Stimulated activated naive B cell treated with anti-CD40 and anti-IgM and Interleukin-4, amounts not matched to agents 10 μg/mL and 1 μg/mL and 100 μg/mL, for 72 hours (primary cell): ENCODE measurements around the gene RSRC1.

ENCODE experiments used
- ATAC-seq, 2 donors: fragments of 150-1000 bp; cut with Tn5 transposase; replicated peaks; 2 replicates each; pipeline ENCODE4 v1.10.0; 2021; ENCODE audit warnings: moderate library complexity in 1 of 2
- DNase-seq: peaks from one replicate; pipeline ENCODE4 v3.0.0; 2021
- H3K27ac Mint-ChIP-seq: one replicate; pipeline ENCODE4 v1.8.0; 2022; ENCODE audit warnings: mild to moderate bottlenecking, mixed read lengths
- H3K27me3 Mint-ChIP-seq, 2 donors: one replicate each; pipeline ENCODE4 v1.8.0; 2022; ENCODE audit warnings: mixed read lengths in 2 of 2
- H3K36me3 Mint-ChIP-seq, 2 donors: one replicate each; pipeline ENCODE4 v1.8.0; 2022; ENCODE audit warnings: mixed read lengths in 2 of 2, mild to moderate bottlenecking in 1 of 2
- H3K4me1 Mint-ChIP-seq, 2 donors: one replicate each; pipeline ENCODE4 v1.8.0; 2022; ENCODE audit warnings: mixed read lengths in 2 of 2, mild to moderate bottlenecking in 1 of 2
- H3K4me3 Mint-ChIP-seq, 2 donors: one replicate each; pipeline ENCODE4 v1.8.0; 2022; ENCODE audit warnings: mild to moderate bottlenecking in 2 of 2, mixed read lengths in 2 of 2, moderate library complexity in 1 of 2
- H3K9me3 Mint-ChIP-seq, 2 donors: one replicate each; pipeline ENCODE4 v1.8.0; 2022; ENCODE audit warnings: mixed read lengths in 2 of 2, mild to moderate bottlenecking in 1 of 2

RSRC1 gene

GRCh38 chr3:158571969-158572765, 462.3 kb downstream of the RSRC1 start:
- H3K27ac Mint-ChIP-seq: no peak overlapping the region
- H3K9me3 Mint-ChIP-seq: peaks cover 3 to 4% of the 10 kb centered on the region in 2 donors
- peaks cover 35 to 50% of the 10 kb centered on the region in 2 donors for H3K27me3 Mint-ChIP-seq
- no peak for ATAC-seq
- H3K4me1 Mint-ChIP-seq: peaks cover 7 to 8% of the 10 kb centered on the region in 2 donors
- H3K4me3 Mint-ChIP-seq: no peak overlapping the region
- DNase-seq: no peak
- H3K36me3 Mint-ChIP-seq: peaks cover 7 to 8% of the 10 kb centered on the region in 2 donors

- H3K27ac Mint-ChIP-seq: no peak overlapping the region
- peaks cover 35 to 50% of the 10 kb centered on the region in 2 donors for H3K27me3 Mint-ChIP-seq
- no peak overlapping the region for H3K4me3 Mint-ChIP-seq
- peaks cover 7 to 8% of the 10 kb centered on the region in 2 donors for H3K4me1 Mint-ChIP-seq
- peaks cover 7 to 8% of the 10 kb centered on the region in 2 donors for H3K36me3 Mint-ChIP-seq
- no peak for DNase-seq
- no peak for ATAC-seq
- peaks cover 3 to 4% of the 10 kb centered on the region in 2 donors for H3K9me3 Mint-ChIP-seq
Measured at GRCh38 chr3:158572766-158573060, 462.8 kb downstream of the RSRC1 start.

GRCh38 chr3:158573714-158574113, 463.8 kb downstream of the RSRC1 start:
- Mint-ChIP-seq H3K4me1 (peaks cover 7 to 8% of the 10 kb centered on the region in 2 donors), H3K9me3 (peaks cover 3 to 4% of the 10 kb centered on the region in 2 donors), H3K27me3 (peaks cover 30 to 46% of the 10 kb centered on the region in 2 donors), H3K4me3 (no peak overlapping the region), H3K27ac (no peak overlapping the region), H3K36me3 (peaks cover 7 to 8% of the 10 kb centered on the region in 2 donors)
- ATAC-seq (no peak), DNase-seq (no peak)

- DNase-seq (no peak), ATAC-seq (no peak)
- Mint-ChIP-seq H3K9me3 (peaks cover 3 to 4% of the 10 kb centered on the region in 2 donors), H3K4me1 (peaks cover 7 to 8% of the 10 kb centered on the region in 2 donors), H3K4me3 (no peak overlapping the region), H3K27ac (no peak overlapping the region), H3K36me3 (peaks cover 7 to 8% of the 10 kb centered on the region in 2 donors), H3K27me3 (peaks cover 24 to 37% of the 10 kb centered on the region in 2 donors)
Measured at GRCh38 chr3:158574646-158575045, 464.8 kb downstream of the RSRC1 start.

- Mint-ChIP-seq H3K36me3 (no peaks in the 10 kb centered on the region), H3K9me3 (peaks cover 0 to 2% of the 10 kb centered on the region in 2 donors), H3K27me3 (peaks cover 5 to 8% of the 10 kb centered on the region in 2 donors), H3K4me3 (no peak overlapping the region), H3K4me1 (no peaks in the 10 kb centered on the region), H3K27ac (no peak overlapping the region)
- ATAC-seq (no peak), DNase-seq (no peak)
Measured at GRCh38 chr3:158590223-158590622, 480.3 kb downstream of the RSRC1 start.
